HG02870 (cell line): ENCODE measurements around the gene WDR5.

Source experiments
- ATAC-seq: cut with Tn5 transposase; IDR thresholded peaks from one replicate; pipeline ENCODE4 v1.9.1; 2021; ENCODE audit warnings: mild to moderate bottlenecking, moderate library complexity; ENCODE audit not compliant: unreplicated experiment

Gene WDR5

GRCh38 chr9:134204991-134205578 is 69.2 kb downstream of the WDR5 start:
- no peak for ATAC-seq

GRCh38 chr9:134205672-134206310 is 69.9 kb downstream of the WDR5 start:
- ATAC-seq, result no peak

- ATAC-seq, result no peak
Observed at GRCh38 chr9:134206311-134207300, 70.7 kb downstream of the WDR5 start.

GRCh38 chr9:134208310-134208841 is 72.5 kb downstream of the WDR5 start:
- ATAC-seq, result no peak

GRCh38 chr9:134208981-134209725 is 73.3 kb downstream of the WDR5 start:
- ATAC-seq, result no peak
